GM18868 (cell line): ENCODE data around the gene NOLC1.

Source experiments
- ATAC-seq: cut with Tn5 transposase; IDR thresholded peaks from one replicate; pipeline ENCODE4 v1.9.1; 2021; ENCODE audit warnings: mild to moderate bottlenecking, moderate library complexity; ENCODE audit not compliant: unreplicated experiment

The NOLC1 gene

DNA sequence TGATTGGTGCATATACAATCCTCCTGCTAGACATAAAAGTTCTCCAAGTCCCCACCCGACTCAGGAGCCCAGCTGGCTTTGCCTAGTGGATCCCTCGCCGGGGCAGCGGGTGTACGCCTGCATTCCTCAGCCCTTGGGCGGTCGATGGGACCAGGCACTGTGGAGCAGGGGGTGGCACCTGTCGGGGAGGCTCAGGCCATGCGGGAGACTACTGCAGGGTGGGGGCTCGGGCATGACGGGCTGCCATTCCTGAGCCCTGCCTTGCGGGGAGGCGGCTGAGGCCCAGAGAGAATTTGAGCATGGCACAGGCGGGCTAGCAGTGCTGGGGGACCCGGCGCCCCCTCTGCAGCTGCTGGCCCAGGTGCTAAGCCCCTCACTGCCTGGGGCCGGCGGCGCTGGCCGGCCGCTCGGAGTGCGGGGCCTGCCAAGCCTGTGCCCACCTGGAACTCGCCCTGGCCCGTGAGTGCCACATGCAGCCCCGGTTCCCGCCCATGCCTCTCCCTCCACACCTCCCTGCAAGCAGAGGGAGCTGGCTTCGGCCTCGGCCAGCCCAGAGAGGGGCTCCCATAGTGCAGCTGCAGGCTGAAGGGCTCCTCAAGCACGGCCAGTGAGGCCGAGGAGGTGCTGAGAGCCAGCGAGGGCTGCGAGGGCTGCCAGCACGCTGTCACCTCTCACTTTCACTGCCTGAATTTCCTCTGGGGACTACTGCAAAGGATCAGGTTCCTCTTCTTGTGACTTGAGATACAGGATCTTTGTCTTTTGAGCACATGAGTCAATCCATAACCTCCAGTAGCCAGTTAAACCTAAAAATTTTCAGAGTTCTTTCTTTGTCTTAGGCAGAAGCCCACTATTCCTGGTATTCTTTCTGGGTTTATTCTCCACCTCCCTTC, 48.8 kb downstream of the NOLC1 start:
- no peak for ATAC-seq

GRCh38 chr10:102202386-102202785, 50.2 kb downstream of the NOLC1 start:
- no peak for ATAC-seq

DNA sequence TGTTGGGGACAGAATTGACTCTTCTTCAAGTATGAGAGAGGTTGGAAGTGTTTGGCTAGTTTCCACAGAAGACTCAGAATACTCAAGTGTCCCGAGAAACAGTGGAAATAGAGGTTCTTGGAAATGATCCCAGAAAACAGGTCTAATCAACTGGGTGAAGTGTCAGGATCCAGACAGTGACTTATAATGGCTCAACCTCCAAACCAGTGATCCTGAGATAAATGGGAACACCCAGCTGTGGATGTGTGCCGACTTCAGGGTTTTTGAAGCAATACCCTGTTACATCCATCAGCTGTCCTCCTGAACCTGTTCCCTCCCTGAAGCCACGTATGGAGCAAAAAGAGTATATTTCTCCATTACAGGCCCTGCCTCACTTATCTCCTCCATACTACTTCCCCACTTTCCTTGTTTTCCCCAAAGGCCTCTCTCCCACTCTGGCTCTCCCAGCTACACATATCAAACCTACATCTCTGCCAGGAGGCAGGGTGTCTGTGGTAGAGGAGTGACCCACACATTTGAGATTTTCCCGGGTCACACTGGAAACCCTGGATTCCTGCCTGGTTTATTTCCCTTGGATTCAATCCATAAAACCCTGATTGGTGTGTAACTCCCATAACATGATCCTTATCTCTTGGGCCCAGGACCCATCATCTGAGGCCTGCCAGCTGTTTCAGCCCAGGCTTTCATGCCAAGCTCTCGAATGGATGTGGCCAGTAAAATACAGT, 56.3 kb downstream of the NOLC1 start:
- no peak for ATAC-seq

GRCh38 chr10:102211615-102212299, 59.6 kb downstream of the NOLC1 start:
- no peak for ATAC-seq
